ENCODE measurements around the gene NFKBIA. TPM values are rescaled to one million over a fixed set of nuclear protein-coding genes. Genes with fewer than 3 reads are reported as not detected.

Gene NFKBIA
- polyA plus RNA-seq, 3 donors from 2014 or later, result 339 to 579 (median 435) TPM

GRCh38 chr14:35420036-35420811 lies 15.7 kb upstream of the NFKBIA start:
- Mint-ChIP-seq H3K27ac (peak overlapping the region in 2 of 6 donors; percentile 13 to 37), H3K27me3 (ENCODE audit: low read depth in 3 of 3) (peaks cover 0 to 11% (median 6%) of the 10 kb centered on the region in 3 donors), H3K4me1 (peaks cover 43 to 45% of the 10 kb centered on the region in 2 donors), H3K4me3 (no peak overlapping the region), H3K36me3 (no peaks in the 10 kb centered on the region), H3K9me3 (no peaks in the 10 kb centered on the region)
- DNase-seq, result no peak

- Mint-ChIP-seq H3K36me3 (no peaks in the 10 kb centered on the region), H3K9me3 (no peaks in the 10 kb centered on the region), H3K4me3 (no peak overlapping the region), H3K4me1 (peaks cover 51 to 53% of the 10 kb centered on the region in 2 donors), H3K27ac (peak overlapping the region in 3 of 6 donors; percentile 49 to 60 (median 55)), H3K27me3 (ENCODE audit: low read depth in 3 of 3) (peaks cover 0 to 11% (median 6%) of the 10 kb centered on the region in 3 donors)
- no peak for DNase-seq
Measured at GRCh38 chr14:35419429-35419841, 14.9 kb upstream of the NFKBIA start.

- Mint-ChIP-seq H3K4me3 (peak overlapping the region; percentile 27 to 89 (median 76)), H3K4me1 (peaks cover 61 to 62% of the 10 kb centered on the region in 2 donors), H3K27me3 (ENCODE audit: low read depth in 3 of 3) (peaks cover 0 to 8% (median 6%) of the 10 kb centered on the region in 3 donors), H3K27ac (peak overlapping the region; percentile 92 to 99 (median 97)), H3K36me3 (no peaks in the 10 kb centered on the region), H3K9me3 (no peaks in the 10 kb centered on the region)
- no peak for DNase-seq
Measured at GRCh38 chr14:35418093-35418492, 13.5 kb upstream of the NFKBIA start.

DNA sequence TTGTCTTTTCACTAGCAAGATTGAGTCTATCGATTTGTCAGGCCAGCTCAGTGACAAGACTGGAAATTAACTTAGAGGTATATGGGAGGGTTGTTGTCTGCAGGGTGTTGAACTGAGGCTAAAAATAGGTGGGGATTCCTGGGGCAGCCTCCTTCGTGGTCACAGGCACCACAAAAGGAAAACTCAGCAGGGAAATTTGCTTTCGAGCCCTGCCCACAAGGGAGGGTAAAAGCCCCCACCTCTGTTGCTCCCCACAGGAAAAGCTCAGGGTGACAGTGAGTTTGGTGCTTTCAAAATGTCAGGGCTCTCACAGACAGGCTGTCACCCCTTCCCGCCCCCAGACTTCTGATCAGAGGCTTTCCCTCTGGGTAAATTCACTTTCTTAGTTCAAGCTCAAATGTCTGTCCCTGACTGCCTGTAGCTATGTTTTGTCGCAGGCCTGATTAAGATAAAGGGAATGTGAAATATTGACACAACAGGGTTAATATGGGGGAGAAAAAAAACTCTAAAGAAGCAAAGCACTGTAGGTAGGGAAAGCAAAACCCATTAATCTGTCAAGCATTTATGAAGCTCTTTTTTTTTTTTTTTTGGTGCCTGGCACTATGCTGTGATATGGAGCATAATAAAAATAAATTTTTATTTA lies 11.7 kb upstream of the NFKBIA start:
- Mint-ChIP-seq H3K27me3 (ENCODE audit: low read depth in 3 of 3) (peaks cover 0 to 8% (median 6%) of the 10 kb centered on the region in 3 donors), H3K4me1 (peaks cover 58 to 60% of the 10 kb centered on the region in 2 donors), H3K36me3 (no peaks in the 10 kb centered on the region), H3K4me3 (peak overlapping the region; percentile 68 to 89 (median 78)), H3K27ac (peak overlapping the region; percentile 92 to 99 (median 97)), H3K9me3 (no peaks in the 10 kb centered on the region)
- DNase-seq, result peak; percentile 66 to 80 (median 69)

DNA sequence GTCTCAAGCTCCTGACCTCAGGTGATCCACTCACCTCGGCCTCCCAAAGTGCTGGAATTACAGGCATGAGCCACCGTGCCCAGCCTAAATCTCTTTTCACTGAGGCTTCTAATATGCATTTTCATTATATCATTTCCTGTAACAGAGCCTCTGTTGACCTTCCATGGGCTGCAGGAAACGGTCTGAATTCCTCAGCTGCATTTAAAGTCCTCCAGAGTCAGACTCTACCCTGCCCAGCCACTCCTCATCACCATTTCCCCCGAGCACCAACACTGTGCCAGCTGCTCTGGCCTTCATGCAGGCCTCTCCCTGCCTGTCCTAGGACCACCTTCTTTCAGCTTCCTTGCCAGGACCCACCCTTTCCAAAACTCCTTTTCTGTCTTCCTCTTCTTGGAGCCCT lies 9.8 kb upstream of the NFKBIA start:
- H3K27me3 Mint-ChIP-seq (ENCODE audit: low read depth in 3 of 3), result peaks cover 0 to 8% (median 6%) of the 10 kb centered on the region in 3 donors
- DNase-seq, result no peak
- H3K9me3 Mint-ChIP-seq, result no peaks in the 10 kb centered on the region
- H3K27ac Mint-ChIP-seq, result peak overlapping the region; percentile 60 to 99 (median 94)
- no peaks in the 10 kb centered on the region for H3K36me3 Mint-ChIP-seq
- H3K4me1 Mint-ChIP-seq, result peaks cover 58% of the 10 kb centered on the region in 2 donors
- no peak overlapping the region for H3K4me3 Mint-ChIP-seq

- Mint-ChIP-seq H3K27me3 (ENCODE audit: low read depth in 3 of 3) (peaks cover 0 to 8% (median 6%) of the 10 kb centered on the region in 3 donors), H3K27ac (peak overlapping the region in 4 of 6 donors; percentile 66 to 90 (median 75)), H3K4me3 (no peak overlapping the region), H3K36me3 (no peaks in the 10 kb centered on the region), H3K9me3 (no peaks in the 10 kb centered on the region), H3K4me1 (peaks cover 44 to 45% of the 10 kb centered on the region in 2 donors)
- DNase-seq, result no peak
Measured at GRCh38 chr14:35412272-35413056, 7.9 kb upstream of the NFKBIA start.

DNA sequence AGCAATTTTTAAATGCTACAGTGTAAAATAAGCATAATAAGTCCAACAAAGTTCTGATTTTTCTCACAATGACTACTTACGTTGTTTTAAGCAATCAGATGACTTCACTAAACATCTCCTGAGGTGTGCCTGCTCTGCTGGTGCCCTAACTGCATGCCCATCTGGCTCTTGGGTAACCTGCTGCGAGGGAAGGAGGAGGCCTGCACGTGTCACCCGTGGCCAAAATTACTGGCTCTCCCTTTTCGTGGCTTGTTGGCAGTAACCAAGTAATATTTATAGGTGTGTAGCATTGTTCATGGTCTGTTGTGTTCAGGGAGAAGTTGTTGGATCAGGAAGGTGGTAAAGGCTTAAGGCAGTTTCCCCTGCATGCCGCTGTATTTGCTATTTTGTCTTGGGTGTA lies 6.3 kb upstream of the NFKBIA start:
- H3K9me3 Mint-ChIP-seq, result no peaks in the 10 kb centered on the region
- peaks cover 42 to 44% of the 10 kb centered on the region in 2 donors for H3K4me1 Mint-ChIP-seq
- H3K27ac Mint-ChIP-seq, result no peak overlapping the region
- no peak for DNase-seq
- peaks cover 0 to 3% (median under 1%) of the 10 kb centered on the region in 3 donors for H3K27me3 Mint-ChIP-seq (ENCODE audit: low read depth in 3 of 3)
- no peaks in the 10 kb centered on the region for H3K36me3 Mint-ChIP-seq
- H3K4me3 Mint-ChIP-seq, result no peak overlapping the region

GRCh38 chr14:35409595-35409994 lies 5.0 kb upstream of the NFKBIA start:
- Mint-ChIP-seq H3K27ac (no peak overlapping the region), H3K4me1 (peaks cover 38 to 42% of the 10 kb centered on the region in 2 donors), H3K36me3 (no peaks in the 10 kb centered on the region), H3K9me3 (peaks cover 0 to 2% (median 0%) of the 10 kb centered on the region in 6 donors), H3K27me3 (ENCODE audit: low read depth in 3 of 3) (peaks cover 3 to 12% (median 4%) of the 10 kb centered on the region in 3 donors), H3K4me3 (no peak overlapping the region)
- DNase-seq, result no peak

GRCh38 chr14:35408026-35408425 lies 3.5 kb upstream of the NFKBIA start:
- peaks cover 6 to 7% (median 7%) of the 10 kb centered on the region in 3 donors for H3K36me3 Mint-ChIP-seq
- peaks cover 17 to 25% (median 18%) of the 10 kb centered on the region in 3 donors for H3K27me3 Mint-ChIP-seq (ENCODE audit: low read depth in 3 of 3)

DNA sequence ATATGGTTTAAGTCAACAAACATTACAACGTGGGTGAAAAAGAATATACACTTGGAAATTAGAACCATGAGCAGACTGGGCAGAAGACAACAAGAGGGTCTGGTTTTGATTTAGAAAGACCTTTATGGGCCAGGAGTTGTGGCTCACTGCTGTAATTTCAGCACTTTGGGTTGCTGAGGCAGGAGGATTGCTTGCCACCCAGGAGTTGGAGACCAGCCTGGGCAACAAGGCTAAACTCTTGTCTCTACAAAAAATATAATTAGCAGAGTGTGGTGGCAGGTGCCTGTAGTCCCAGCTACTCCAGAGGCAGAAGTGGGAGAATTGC lies 2.7 kb upstream of the NFKBIA start:
- Mint-ChIP-seq H3K4me1 (peaks cover 37 to 42% of the 10 kb centered on the region in 2 donors), H3K36me3 (peaks cover 13 to 15% (median 14%) of the 10 kb centered on the region in 3 donors), H3K27me3 (ENCODE audit: low read depth in 3 of 3) (peaks cover 24 to 33% (median 25%) of the 10 kb centered on the region in 3 donors), H3K4me3 (no peak overlapping the region), H3K27ac (peak overlapping the region in 5 of 6 donors; percentile 1 to 100 (median 99)), H3K9me3 (peaks cover 0 to 2% (median 0%) of the 10 kb centered on the region in 6 donors)
- DNase-seq, result no peak

More at GRCh38 chr14:35408026-35408425, 3.5 kb upstream of the NFKBIA start:
- Mint-ChIP-seq H3K4me3 (no peak overlapping the region), H3K27ac (no peak overlapping the region), H3K4me1 (peaks cover 34 to 37% of the 10 kb centered on the region in 2 donors), H3K9me3 (peaks cover 0 to 2% (median 0%) of the 10 kb centered on the region in 6 donors)
- no peak for DNase-seq

DNA sequence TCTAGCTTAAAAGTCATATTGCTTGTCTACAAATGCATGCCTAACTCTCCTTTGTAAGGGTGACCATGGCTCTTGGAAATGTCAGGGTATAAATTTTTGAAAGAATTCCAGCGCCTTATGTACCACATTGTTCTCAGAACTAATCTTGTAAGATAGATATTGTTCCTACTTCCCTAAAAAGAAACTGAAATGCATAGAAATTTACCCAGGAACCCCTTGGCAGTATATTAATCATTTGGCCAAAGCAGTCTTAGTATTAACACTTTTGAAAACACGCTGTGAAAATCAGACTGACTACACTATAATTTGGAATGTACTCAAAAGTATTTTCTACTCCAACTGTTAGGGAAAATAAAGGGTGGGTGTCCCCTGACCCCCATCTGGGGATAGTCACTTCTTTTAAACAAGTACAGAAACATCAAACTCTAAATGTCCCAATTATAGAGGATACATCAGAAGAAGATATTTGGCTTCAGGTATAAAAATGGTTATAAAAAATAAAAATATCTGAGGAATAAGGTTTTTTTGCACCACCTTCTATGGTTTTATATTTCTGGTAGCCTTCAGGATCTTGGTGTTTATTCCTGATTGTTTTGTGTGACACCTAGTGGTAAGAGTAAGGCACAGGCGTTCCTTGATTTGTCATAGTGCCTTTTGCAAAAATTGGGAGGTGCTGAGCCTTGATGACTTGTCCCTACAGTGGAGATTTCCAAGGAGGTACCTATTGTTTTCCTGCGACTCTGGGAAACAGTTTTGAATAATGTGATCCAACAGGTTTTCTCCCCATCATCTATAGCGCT lies 2.2 kb upstream of the NFKBIA start:
- peak overlapping the region; percentile 0 to 95 (median 93) for H3K4me3 Mint-ChIP-seq

GRCh38 chr14:35406090-35406489 lies 1.5 kb upstream of the NFKBIA start:
- Mint-ChIP-seq H3K4me3 (peak overlapping the region; percentile 90 to 95 (median 93)), H3K9me3 (peaks cover 0 to 2% (median 0%) of the 10 kb centered on the region in 6 donors), H3K27me3 (ENCODE audit: low read depth in 3 of 3) (peaks cover 35 to 45% (median 36%) of the 10 kb centered on the region in 3 donors), H3K27ac (peak overlapping the region; percentile 97 to 100 (median 98)), H3K36me3 (peaks cover 22 to 25% (median 22%) of the 10 kb centered on the region in 3 donors), H3K4me1 (peaks cover 49 to 53% of the 10 kb centered on the region in 2 donors)
- no peak for DNase-seq

More for the DNA sequence above, 2.2 kb upstream of the NFKBIA start:
- DNase-seq, result peak in 2 of 3 donors; percentile 43 to 51
- H3K4me1 Mint-ChIP-seq, result peaks cover 43 to 47% of the 10 kb centered on the region in 2 donors
- H3K36me3 Mint-ChIP-seq, result peaks cover 18 to 20% (median 19%) of the 10 kb centered on the region in 3 donors
- H3K9me3 Mint-ChIP-seq, result peaks cover 0 to 2% (median 0%) of the 10 kb centered on the region in 6 donors
- H3K27ac Mint-ChIP-seq, result peak overlapping the region; percentile 97 to 100 (median 98)
- H3K27me3 Mint-ChIP-seq (ENCODE audit: low read depth in 3 of 3), result peaks cover 30 to 39% (median 30%) of the 10 kb centered on the region in 3 donors
